NCI-H1105 (cell line): ENCODE results near the gene WDR37.
"Not testable (repeated sequence)": the region's sequence is repeated elsewhere in the genome, so short reads cannot be mapped to it uniquely, and the experiment has no call there.

ENCODE experiments used
- DNase-seq: peaks from one replicate; lab custom pipeline; 2025; lab: John Stamatoyannopoulos, UW

The WDR37 gene

GRCh38 chr10:1041514-1041913, 14.7 kb upstream of the WDR37 start:
- DNase-seq, result no peak

- no peak for DNase-seq
These were observed 12.6 kb upstream of the WDR37 start for GRCh38 chr10:1043532-1043995.

- no peak for DNase-seq
These were observed 12.0 kb upstream of the WDR37 start for GRCh38 chr10:1044146-1044545.

GRCh38 chr10:1044964-1045363, 11.2 kb upstream of the WDR37 start:
- no peak for DNase-seq

- DNase-seq, result no peak
These were observed 10.8 kb upstream of the WDR37 start for GRCh38 chr10:1045415-1045814.

GRCh38 chr10:1047937-1048336, 8.2 kb upstream of the WDR37 start:
- no peak for DNase-seq

- DNase-seq, result no peak
These were observed 7.8 kb upstream of the WDR37 start for GRCh38 chr10:1048349-1048731.

- DNase-seq, result peak; percentile 96
These were observed 7.3 kb upstream of the WDR37 start, which contains the start of gene IDI1 for GRCh38 chr10:1048732-1049424. Gene IDI1, minus strand, starts transcription at chr10:1049119. Its CDS starts 116 bp downstream, at chr10:1049003.

- no peak for DNase-seq
These were observed 6.7 kb upstream of the WDR37 start for GRCh38 chr10:1049425-1049958.

- DNase-seq, result no peak
These were observed 6.0 kb upstream of the WDR37 start for GRCh38 chr10:1050145-1050544.

GRCh38 chr10:1050554-1050953, 5.6 kb upstream of the WDR37 start:
- DNase-seq, result no peak

GRCh38 chr10:1054684-1055083, 1.5 kb upstream of the WDR37 start:
- no peak for DNase-seq

GRCh38 chr10:1057106-1057657, 997 bp downstream of the WDR37 start:
- no peak for DNase-seq

GRCh38 chr10:1058017-1058416, 1.8 kb downstream of the WDR37 start:
- DNase-seq, result no peak

- DNase-seq, result no peak
These were observed 3.7 kb downstream of the WDR37 start for GRCh38 chr10:1059902-1060301.

- DNase-seq, result no peak
These were observed 6.0 kb downstream of the WDR37 start for GRCh38 chr10:1061930-1062774.

GRCh38 chr10:1063232-1063865, 7.2 kb downstream of the WDR37 start:
- DNase-seq, result no peak

- DNase-seq, result no peak
These were observed 8.7 kb downstream of the WDR37 start for GRCh38 chr10:1064964-1065247.

- not testable (repeated sequence) for DNase-seq
These were observed 10.5 kb downstream of the WDR37 start for GRCh38 chr10:1066734-1067133.

- no peak for DNase-seq
These were observed 12.5 kb downstream of the WDR37 start for GRCh38 chr10:1068380-1069361.

- DNase-seq, result no peak
These were observed 14.7 kb downstream of the WDR37 start for GRCh38 chr10:1070919-1071318.
